Keratinocyte (primary cell): ENCODE measurements around the gene PPARD. TPM values are rescaled to one million over a fixed set of nuclear protein-coding genes. Genes with fewer than 3 reads are reported as not detected.
"Not testable (repeated sequence)": the region's sequence is repeated elsewhere in the genome, so short reads cannot be mapped to it uniquely, and the experiment has no call there.

ENCODE experiments used
- DNase-seq: peaks from one replicate; pipeline ENCODE4 v3.0.0-alpha.2; 2011; ENCODE audit warnings: low read depth, missing footprints, low spot score
- FAIRE-seq: peaks from 2 replicates; lab custom pipeline; 2011; peaks lifted over from hg19 to GRCh38; lab: Jason Lieb, UNC
- H2AFZ ChIP-seq: 2 replicates; pipeline ENCODE4 v1.6.0; 2012; ENCODE audit warnings: low read length, control low read depth, inconsistent platforms; ENCODE audit not compliant: control insufficient read depth
- H3K27ac ChIP-seq: 2 replicates; pipeline ENCODE4 v1.5.1; 2011; ENCODE audit warnings: low read length; ENCODE audit not compliant: control insufficient read depth, insufficient read depth
- H3K27me3 ChIP-seq: 3 replicates; pipeline ENCODE4 v1.6.0; 2011; ENCODE audit warnings: low read length; ENCODE audit not compliant: control insufficient read depth, insufficient read depth; ENCODE audit errors: extremely low read depth
- H3K36me3 ChIP-seq, 2 experiments: 2 replicates in 1 of 2; 3 replicates in 1 of 2; pipeline ENCODE4 v1.5.1; 2011; ENCODE audit warnings: low read length in 2 of 2, mild to moderate bottlenecking in 1 of 2; ENCODE audit not compliant: control insufficient read depth in 2 of 2, insufficient read depth in 2 of 2; ENCODE audit errors: extremely low read depth in 1 of 2
- H3K4me1 ChIP-seq: 3 replicates; pipeline ENCODE4 v1.5.1; 2011; ENCODE audit warnings: low read length; ENCODE audit not compliant: control insufficient read depth, insufficient read depth; ENCODE audit errors: extremely low read depth
- H3K4me2 ChIP-seq: 3 replicates; pipeline ENCODE4 v1.6.0; 2011; ENCODE audit warnings: low read depth, low read length; ENCODE audit not compliant: control insufficient read depth, insufficient read depth; ENCODE audit errors: extremely low read depth
- H3K4me3 ChIP-seq, 3 experiments: fragments of 200-600 bp in 1 of 3; sonication (generic) in 1 of 3; 2 replicates in 2 of 3; 3 replicates in 1 of 3; pipeline ENCODE4 v1.5.1; 2011 to 2016; ENCODE audit warnings: low read length in 3 of 3, mild to moderate bottlenecking in 3 of 3, control low read depth in 2 of 3, inconsistent platforms in 1 of 3, low read depth in 1 of 3, mixed read lengths in 1 of 3, mixed run types in 1 of 3, moderate library complexity in 1 of 3; ENCODE audit not compliant: control insufficient read depth in 2 of 3, insufficient read depth in 2 of 3; ENCODE audit errors: extremely low read depth in 1 of 3
- H3K79me2 ChIP-seq: 2 replicates; pipeline ENCODE4 v1.6.0; 2012; ENCODE audit warnings: low read length; ENCODE audit not compliant: control insufficient read depth, insufficient read depth
- H3K9ac ChIP-seq: 3 replicates; pipeline ENCODE4 v1.6.0; 2011; ENCODE audit warnings: low read length; ENCODE audit not compliant: control insufficient read depth, insufficient read depth; ENCODE audit errors: extremely low read depth
- H3K9me1 ChIP-seq: 3 replicates; pipeline ENCODE4 v1.6.0; 2011; ENCODE audit warnings: low read length; ENCODE audit not compliant: control insufficient read depth, insufficient read depth; ENCODE audit errors: extremely low read depth
- H3K9me3 ChIP-seq: 2 replicates; pipeline ENCODE4 v1.5.1; 2012; ENCODE audit warnings: low read depth, low read length; ENCODE audit not compliant: control insufficient read depth
- H4K20me1 ChIP-seq: 3 replicates; pipeline ENCODE4 v1.6.0; 2011; ENCODE audit warnings: low read length; ENCODE audit not compliant: control insufficient read depth, insufficient read depth; ENCODE audit errors: extremely low read depth
- EZH2 ChIP-seq: IDR thresholded peaks from one replicate; pipeline ENCODE4 v1.6.1; 2012; ENCODE audit warnings: inconsistent platforms, mild to moderate bottlenecking, low read length, moderate library complexity
- dilution Hi-C: fragments of 300-500 bp; cut with MboI; formaldehyde crosslinking; loops from one replicate; pipeline ENCODE4 v1.7.0; 2020; ENCODE audit warnings: low sequenced_read_pairs; ENCODE audit not compliant: extremely low pct_ligation_motif_present
- polyA plus RNA-seq, 5 experiments: library from polyadenylated mRNA; depleted of rRNA in 3 of 5; stranded (reverse) in 3 of 5; stranded (forward) in 1 of 5; unstranded in 1 of 5; fragments of >200 nt; gene quantifications; 1 replicate in 1 of 5; 2 replicates in 3 of 5; 3 replicates in 1 of 5; pipeline versions ENCODE4 v1.2.1 to v1.2.3, GENCODE V29; 2011 to 2012; ENCODE audit warnings: missing spikeins in 2 of 5, low read depth in 1 of 5, low replicate concordance in 1 of 5
- TF ChIP-seq, protein P1 (sequence below), 3 experiments: IDR thresholded peaks in 1 of 3; conservative IDR thresholded peaks in 1 of 3; optimal IDR thresholded peaks in 1 of 3; 2 replicates in 2 of 3; 3 replicates in 1 of 3; pipeline versions ENCODE3 to v1.5.1; 2011; ENCODE audit warnings: low read length in 3 of 3, mild to moderate bottlenecking in 3 of 3, moderate library complexity in 2 of 3, control low read depth in 1 of 3, inconsistent platforms in 1 of 3; ENCODE audit not compliant: insufficient read depth in 2 of 3; ENCODE audit errors: extremely low read depth in 1 of 3

The PPARD gene
- polyA plus RNA-seq, 1 donor (not counting 4 experiments of a cell fraction or from before 2014, with no cell fraction given), result 15.1 TPM

- Histone ChIP-seq H4K20me1 (no peaks in the 10 kb centered on the region), H3K4me2 (no peak overlapping the region), H3K9me3 (no peaks in the 10 kb centered on the region), H3K4me3 (no peak overlapping the region), H3K4me1 (no peaks in the 10 kb centered on the region), H2AFZ (no peak overlapping the region), H3K79me2 (no peaks in the 10 kb centered on the region), H3K36me3 (no peaks in the 10 kb centered on the region), H3K27ac (no peak overlapping the region), H3K27me3 (no peaks in the 10 kb centered on the region), H3K9ac (no peak overlapping the region), H3K9me1 (no peaks in the 10 kb centered on the region)
- FAIRE-seq (no peak), DNase-seq (no peak)
- dilution Hi-C loops, result no loop called here
- no peak for TF ChIP-seq EZH2
- TF ChIP-seq, protein P1, sequence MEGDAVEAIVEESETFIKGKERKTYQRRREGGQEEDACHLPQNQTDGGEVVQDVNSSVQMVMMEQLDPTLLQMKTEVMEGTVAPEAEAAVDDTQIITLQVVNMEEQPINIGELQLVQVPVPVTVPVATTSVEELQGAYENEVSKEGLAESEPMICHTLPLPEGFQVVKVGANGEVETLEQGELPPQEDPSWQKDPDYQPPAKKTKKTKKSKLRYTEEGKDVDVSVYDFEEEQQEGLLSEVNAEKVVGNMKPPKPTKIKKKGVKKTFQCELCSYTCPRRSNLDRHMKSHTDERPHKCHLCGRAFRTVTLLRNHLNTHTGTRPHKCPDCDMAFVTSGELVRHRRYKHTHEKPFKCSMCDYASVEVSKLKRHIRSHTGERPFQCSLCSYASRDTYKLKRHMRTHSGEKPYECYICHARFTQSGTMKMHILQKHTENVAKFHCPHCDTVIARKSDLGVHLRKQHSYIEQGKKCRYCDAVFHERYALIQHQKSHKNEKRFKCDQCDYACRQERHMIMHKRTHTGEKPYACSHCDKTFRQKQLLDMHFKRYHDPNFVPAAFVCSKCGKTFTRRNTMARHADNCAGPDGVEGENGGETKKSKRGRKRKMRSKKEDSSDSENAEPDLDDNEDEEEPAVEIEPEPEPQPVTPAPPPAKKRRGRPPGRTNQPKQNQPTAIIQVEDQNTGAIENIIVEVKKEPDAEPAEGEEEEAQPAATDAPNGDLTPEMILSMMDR (optimal IDR thresholded peaks at IDR 0.05 in 1 of 3, IDR thresholded peaks at IDR 0.05 in 1 of 3, conservative IDR thresholded peaks at IDR 0.05 in 1 of 3; ENCODE audit: extremely low read depth in 1 of 3, insufficient read depth in 2 of 3, low read length in 3 of 3), result no peak
These were observed 92.9 kb downstream of the PPARD start for GRCh38 chr6:35435074-35435837.

GRCh38 chr6:35436071-35436857, 93.9 kb downstream of the PPARD start:
- FAIRE-seq, result no peak
- no peaks in the 10 kb centered on the region for H3K9me1 ChIP-seq

GRCh38 chr6:35438378-35439065, 96.2 kb downstream of the PPARD start:
- H4K20me1 ChIP-seq, H3K9me1 ChIP-seq, H3K9me3 ChIP-seq, dilution Hi-C loops, H3K27ac ChIP-seq, H3K36me3 ChIP-seq, H3K4me2 ChIP-seq, DNase-seq, H3K79me2 ChIP-seq, H3K9ac ChIP-seq, H3K4me3 ChIP-seq, H2AFZ ChIP-seq, H3K27me3 ChIP-seq, FAIRE-seq: not testable (repeated sequence)
- peaks cover 11% of the 10 kb centered on the region for H3K4me1 ChIP-seq

More at GRCh38 chr6:35436071-35436857, 93.9 kb downstream of the PPARD start:
- H3K36me3 ChIP-seq, result no peaks in the 10 kb centered on the region
- H3K27me3 ChIP-seq, result no peaks in the 10 kb centered on the region
- dilution Hi-C loops, result no loop called here
- H2AFZ ChIP-seq, result no peak overlapping the region
- no peak overlapping the region for H3K4me3 ChIP-seq
- no peaks in the 10 kb centered on the region for H3K4me1 ChIP-seq
- H3K4me2 ChIP-seq, result no peak overlapping the region
- H3K27ac ChIP-seq, result no peak overlapping the region
- TF ChIP-seq EZH2, result no peak
- TF ChIP-seq, protein P1 (optimal IDR thresholded peaks at IDR 0.05 in 1 of 3, IDR thresholded peaks at IDR 0.05 in 1 of 3, conservative IDR thresholded peaks at IDR 0.05 in 1 of 3; ENCODE audit: extremely low read depth in 1 of 3, insufficient read depth in 2 of 3, low read length in 3 of 3), result no peak
- H3K79me2 ChIP-seq, result no peaks in the 10 kb centered on the region
- DNase-seq, result no peak
- H3K9me3 ChIP-seq, result no peaks in the 10 kb centered on the region
- H4K20me1 ChIP-seq, result no peaks in the 10 kb centered on the region
- no peak overlapping the region for H3K9ac ChIP-seq
